ENCODE data around the gene SH3GL1. TPM values are rescaled to one million over a fixed set of nuclear protein-coding genes. Genes with fewer than 3 reads are reported as not detected.

Gene SH3GL1
- total RNA-seq, 4 donors from 2014 or later: 48.2 to 67.7 (median 53.0) TPM

GRCh38 chr19:4415352-4415751 lies 15.0 kb upstream of the SH3GL1 start:
- H3K4me1 ChIP-seq: peaks cover 0 to 19% (median 4%) of the 10 kb centered on the region in 3 donors
- peaks cover 0 to 20% of the 10 kb centered on the region in 2 donors for H3K36me3 ChIP-seq
- no peaks in the 10 kb centered on the region for H3K9me3 ChIP-seq
- H3K27me3 ChIP-seq: no peaks in the 10 kb centered on the region
- H3K27ac ChIP-seq: peak overlapping the region in 1 of 4 donors; percentile 16
- 57 to 83% methylated on average over 1 to 4 of the region's 10 CpGs for WGBS, 2 donors (ENCODE audit: low coverage in 1 of 2)
- H3K4me3 ChIP-seq: no peak overlapping the region
- ATAC-seq: no peak
- no peak for TF ChIP-seq POLR2AphosphoS5 (IDR thresholded peaks at IDR 0.05)
- TF ChIP-seq EP300 (IDR thresholded peaks at IDR 0.05): no peak
- TF ChIP-seq CTCF (IDR thresholded peaks at IDR 0.05): no peak
- TF ChIP-seq POLR2A (IDR thresholded peaks at IDR 0.05): no peak

- no peak overlapping the region for H3K4me3 ChIP-seq
- H3K27ac ChIP-seq: peak overlapping the region in 2 of 4 donors; percentile 16 to 35
- no peak for ATAC-seq
- TF ChIP-seq POLR2AphosphoS5 (IDR thresholded peaks at IDR 0.05): no peak
- no peak for TF ChIP-seq CTCF (IDR thresholded peaks at IDR 0.05)
- no peak for TF ChIP-seq POLR2A (IDR thresholded peaks at IDR 0.05)
- TF ChIP-seq EP300 (IDR thresholded peaks at IDR 0.05): no peak
- no peaks in the 10 kb centered on the region for H3K9me3 ChIP-seq
- peaks cover 0 to 24% of the 10 kb centered on the region in 2 donors for H3K36me3 ChIP-seq
- H3K4me1 ChIP-seq: peaks cover 0 to 19% (median 4%) of the 10 kb centered on the region in 3 donors
- no peaks in the 10 kb centered on the region for H3K27me3 ChIP-seq
- 23 to 34% methylated on average over 4 to 9 of the region's 9 CpGs for WGBS, 2 donors (ENCODE audit: low coverage in 1 of 2)
These were observed 14.5 kb upstream of the SH3GL1 start for GRCh38 chr19:4414800-4415321.

GRCh38 chr19:4414144-4414799 lies 13.9 kb upstream of the SH3GL1 start:
- ATAC-seq: no peak
- H3K36me3 ChIP-seq: peaks cover 0 to 30% of the 10 kb centered on the region in 2 donors
- WGBS, 2 donors (ENCODE audit: low coverage in 1 of 2): 81 to 93% methylated on average over 7 of the region's 7 CpGs
- no peak overlapping the region for H3K4me3 ChIP-seq
- H3K9me3 ChIP-seq: no peaks in the 10 kb centered on the region
- TF ChIP-seq CTCF (IDR thresholded peaks at IDR 0.05): no peak
- TF ChIP-seq EP300 (IDR thresholded peaks at IDR 0.05): no peak
- TF ChIP-seq POLR2A (IDR thresholded peaks at IDR 0.05): no peak
- TF ChIP-seq POLR2AphosphoS5 (IDR thresholded peaks at IDR 0.05): no peak
- peak overlapping the region in 2 of 4 donors; percentile 16 to 35 for H3K27ac ChIP-seq
- peaks cover 0 to 19% (median 4%) of the 10 kb centered on the region in 3 donors for H3K4me1 ChIP-seq
- no peaks in the 10 kb centered on the region for H3K27me3 ChIP-seq

GRCh38 chr19:4413588-4413987 lies 13.2 kb upstream of the SH3GL1 start:
- TF ChIP-seq CTCF (IDR thresholded peaks at IDR 0.05) (no peak), POLR2AphosphoS5 (IDR thresholded peaks at IDR 0.05) (no peak), EP300 (IDR thresholded peaks at IDR 0.05) (no peak), POLR2A (IDR thresholded peaks at IDR 0.05) (no peak)
- Histone ChIP-seq H3K4me1 (peaks cover 0 to 19% (median 4%) of the 10 kb centered on the region in 3 donors), H3K4me3 (no peak overlapping the region), H3K36me3 (peaks cover 0 to 32% of the 10 kb centered on the region in 2 donors), H3K9me3 (no peaks in the 10 kb centered on the region), H3K27me3 (no peaks in the 10 kb centered on the region), H3K27ac (no peak overlapping the region)
- ATAC-seq: no peak
- 89 to 91% methylated on average over 3 of the region's 3 CpGs for WGBS, 2 donors (ENCODE audit: low coverage in 1 of 2)

Data from gastroesophageal sphincter (tissue), 4 donors.